ENCODE data around the gene KCNQ1. TPM values are rescaled to one million over a fixed set of nuclear protein-coding genes. Genes with fewer than 3 reads are reported as not detected.

The KCNQ1 gene
- total RNA-seq, 1 experiment from 2014 or later = 2.5 TPM

- peaks cover 75% of the 10 kb centered on the region for H3K27me3 Mint-ChIP-seq (ENCODE audit: low read depth)
- H3K4me1 Mint-ChIP-seq = no peaks in the 10 kb centered on the region
- no peaks in the 10 kb centered on the region for H3K36me3 Mint-ChIP-seq
- TF ChIP-seq, protein P1, sequence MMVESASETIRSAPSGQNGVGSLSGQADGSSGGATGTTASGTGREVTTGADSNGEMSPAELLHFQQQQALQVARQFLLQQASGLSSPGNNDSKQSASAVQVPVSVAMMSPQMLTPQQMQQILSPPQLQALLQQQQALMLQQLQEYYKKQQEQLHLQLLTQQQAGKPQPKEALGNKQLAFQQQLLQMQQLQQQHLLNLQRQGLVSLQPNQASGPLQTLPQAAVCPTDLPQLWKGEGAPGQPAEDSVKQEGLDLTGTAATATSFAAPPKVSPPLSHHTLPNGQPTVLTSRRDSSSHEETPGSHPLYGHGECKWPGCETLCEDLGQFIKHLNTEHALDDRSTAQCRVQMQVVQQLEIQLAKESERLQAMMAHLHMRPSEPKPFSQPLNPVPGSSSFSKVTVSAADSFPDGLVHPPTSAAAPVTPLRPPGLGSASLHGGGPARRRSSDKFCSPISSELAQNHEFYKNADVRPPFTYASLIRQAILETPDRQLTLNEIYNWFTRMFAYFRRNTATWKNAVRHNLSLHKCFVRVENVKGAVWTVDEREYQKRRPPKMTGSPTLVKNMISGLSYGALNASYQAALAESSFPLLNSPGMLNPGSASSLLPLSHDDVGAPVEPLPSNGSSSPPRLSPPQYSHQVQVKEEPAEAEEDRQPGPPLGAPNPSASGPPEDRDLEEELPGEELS (CRISPR knock-in tag; IDR thresholded peaks at IDR 0.05) = no peak
- TF ChIP-seq TP53 (CRISPR knock-in tag; IDR thresholded peaks at IDR 0.05) = no peak
- no peak for TF ChIP-seq SMAD3 (CRISPR knock-in tag; IDR thresholded peaks at IDR 0.05; ENCODE audit: borderline replicate concordance)
- CTCF ChIA-PET = no interaction called here
- H3K9me3 Mint-ChIP-seq = no peaks in the 10 kb centered on the region
- ATAC-seq (no peak), DNase-seq (ENCODE audit: low spot score) (peak; percentile 4)
- no peak overlapping the region for H3K4me3 Mint-ChIP-seq
- POLR2A ChIA-PET = no interaction called here
- no peak overlapping the region for H3K27ac Mint-ChIP-seq
Measured at GRCh38 chr11:2772544-2773031, 327.8 kb downstream of the KCNQ1 start.

DNA sequence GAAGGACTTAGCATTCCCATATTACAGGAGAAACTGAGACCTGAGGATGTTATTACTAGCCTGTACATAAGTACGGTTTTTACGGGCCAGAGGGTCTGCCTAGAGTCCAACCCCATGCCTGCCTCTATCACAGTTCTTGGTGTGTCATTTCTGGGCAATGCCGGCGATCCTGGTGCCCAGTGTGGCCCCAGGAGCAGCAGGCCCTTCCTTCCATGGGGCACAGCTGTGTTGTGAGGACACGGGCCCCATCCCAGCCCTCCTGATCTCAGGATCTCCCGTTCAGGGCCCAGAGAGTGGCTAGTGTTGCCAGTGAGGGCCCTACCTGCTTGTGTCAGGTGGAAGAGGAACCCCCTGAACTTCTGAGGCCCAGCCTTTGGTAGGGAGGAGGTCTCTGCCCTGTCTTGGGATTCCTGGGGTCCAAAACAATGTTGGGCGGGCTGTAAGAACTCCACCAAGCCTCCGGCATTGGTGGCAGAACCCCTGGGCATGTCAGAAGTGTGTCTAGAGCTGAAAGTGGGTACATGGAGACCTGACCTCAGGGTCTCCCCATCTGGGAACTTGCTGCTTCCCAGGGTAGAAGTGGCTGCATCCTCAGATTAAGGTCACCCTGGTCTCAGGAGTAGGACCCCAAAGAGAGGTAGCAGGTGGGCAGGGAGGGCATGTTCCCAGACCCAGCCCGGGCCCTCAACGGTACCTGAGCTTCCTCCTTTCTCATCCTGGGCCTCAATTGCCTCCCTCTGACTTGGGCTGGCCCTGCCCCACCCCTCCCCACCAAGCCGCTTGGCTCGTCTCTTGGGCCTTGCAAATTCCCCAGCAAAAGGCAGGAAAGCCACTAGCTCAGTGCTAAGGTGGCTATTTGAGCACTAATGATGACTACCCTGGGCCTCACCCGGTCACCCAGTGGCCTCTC lies 329.6 kb downstream of the KCNQ1 start:
- no peak overlapping the region for H3K27ac Mint-ChIP-seq

More for the DNA sequence above, 329.6 kb downstream of the KCNQ1 start:
- no peaks in the 10 kb centered on the region for H3K36me3 Mint-ChIP-seq
- POLR2A ChIA-PET = no interaction called here
- CTCF ChIA-PET = interaction anchor here (0.6 kb wide), 1 partner anchor 506 kb away, joined by 4 read pairs; no protein-coding TSS in a partner anchor
- ATAC-seq (no peak), DNase-seq (ENCODE audit: low spot score) (peak; percentile 4)
- no peak overlapping the region for H3K4me3 Mint-ChIP-seq
- TF ChIP-seq PRRX2 (CRISPR knock-in tag; IDR thresholded peaks at IDR 0.05) = no peak
- no peak for TF ChIP-seq SMAD3 (CRISPR knock-in tag; IDR thresholded peaks at IDR 0.05; ENCODE audit: borderline replicate concordance)
- no peak for TF ChIP-seq AFF4 (CRISPR knock-in tag; IDR thresholded peaks at IDR 0.05; ENCODE audit: borderline replicate concordance)
- no peak for TF ChIP-seq EMX1 (CRISPR knock-in tag; IDR thresholded peaks at IDR 0.05)
- TF ChIP-seq, protein P2, sequence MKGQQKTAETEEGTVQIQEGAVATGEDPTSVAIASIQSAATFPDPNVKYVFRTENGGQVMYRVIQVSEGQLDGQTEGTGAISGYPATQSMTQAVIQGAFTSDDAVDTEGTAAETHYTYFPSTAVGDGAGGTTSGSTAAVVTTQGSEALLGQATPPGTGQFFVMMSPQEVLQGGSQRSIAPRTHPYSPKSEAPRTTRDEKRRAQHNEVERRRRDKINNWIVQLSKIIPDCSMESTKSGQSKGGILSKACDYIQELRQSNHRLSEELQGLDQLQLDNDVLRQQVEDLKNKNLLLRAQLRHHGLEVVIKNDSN (CRISPR knock-in tag; IDR thresholded peaks at IDR 0.05) = no peak
- no peak for TF ChIP-seq ZNF138 (CRISPR knock-in tag; conservative IDR thresholded peaks at IDR 0.05)
- TF ChIP-seq SMAD4 (CRISPR knock-in tag; IDR thresholded peaks at IDR 0.05) = no peak
- no peak for TF ChIP-seq NFATC4 (CRISPR knock-in tag; IDR thresholded peaks at IDR 0.05)
- TF ChIP-seq HMGA2 (CRISPR knock-in tag; IDR thresholded peaks at IDR 0.05) = no peak
- TF ChIP-seq ATF2 (CRISPR knock-in tag; IDR thresholded peaks at IDR 0.05; ENCODE audit: borderline replicate concordance, low read depth) = no peak
- TF ChIP-seq ATF1 (CRISPR knock-in tag; IDR thresholded peaks at IDR 0.05) = no peak
- no peaks in the 10 kb centered on the region for H3K9me3 Mint-ChIP-seq
- peaks cover 63% of the 10 kb centered on the region for H3K27me3 Mint-ChIP-seq (ENCODE audit: low read depth)
- H3K4me1 Mint-ChIP-seq = no peaks in the 10 kb centered on the region

Measured in WTC11 (cell line).